Activated naive CD8-positive, alpha-beta T cell treated with anti-CD3 and anti-CD28 coated beads for 36 hours (primary cell): ENCODE measurements around the gene MPZL1. TPM values are rescaled to one million over a fixed set of nuclear protein-coding genes. Genes with fewer than 3 reads are reported as not detected.
"Not testable (repeated sequence)": the region's sequence is repeated elsewhere in the genome, so short reads cannot be mapped to it uniquely, and the experiment has no call there.

ENCODE experiments used
- DNase-seq: peaks from one replicate; pipeline ENCODE4 v3.0.0; 2021
- H3K27ac Mint-ChIP-seq: one replicate; pipeline ENCODE4 v1.8.0; 2022; ENCODE audit warnings: mild to moderate bottlenecking, moderate library complexity, mixed read lengths
- H3K27me3 Mint-ChIP-seq: one replicate; pipeline ENCODE4 v1.8.0; 2022; ENCODE audit warnings: mild to moderate bottlenecking, mixed read lengths
- H3K36me3 Mint-ChIP-seq: one replicate; pipeline ENCODE4 v1.8.0; 2021; ENCODE audit warnings: mild to moderate bottlenecking, mixed read lengths
- H3K4me1 Mint-ChIP-seq: one replicate; pipeline ENCODE4 v1.8.0; 2021; ENCODE audit warnings: mixed read lengths
- H3K4me3 Mint-ChIP-seq: one replicate; pipeline ENCODE4 v1.8.0; 2022; ENCODE audit warnings: mild to moderate bottlenecking, moderate library complexity, mixed read lengths
- H3K9me3 Mint-ChIP-seq: one replicate; pipeline ENCODE4 v1.8.0; 2022; ENCODE audit warnings: mixed read lengths
- total RNA-seq, 2 experiments: library from RNA; stranded (reverse); gene quantifications; one replicate each; pipeline ENCODE4 v1.2.3, GENCODE V29; 2021

Gene MPZL1
- total RNA-seq, 2 experiments from 2014 or later: 15.9 to 17.3 TPM

GRCh38 chr1:167829868-167830267, 108.1 kb downstream of the MPZL1 start:
- peaks cover 5% of the 10 kb centered on the region for H3K27me3 Mint-ChIP-seq

GRCh38 chr1:167830668-167831067, 108.9 kb downstream of the MPZL1 start:
- not testable (repeated sequence) for H3K27me3 Mint-ChIP-seq, H3K9me3 Mint-ChIP-seq, DNase-seq, H3K4me1 Mint-ChIP-seq, H3K36me3 Mint-ChIP-seq, H3K4me3 Mint-ChIP-seq, H3K27ac Mint-ChIP-seq

More at GRCh38 chr1:167829868-167830267, 108.1 kb downstream of the MPZL1 start:
- Mint-ChIP-seq H3K4me1 (peaks cover 3% of the 10 kb centered on the region), H3K9me3 (no peaks in the 10 kb centered on the region), H3K4me3 (no peak overlapping the region), H3K36me3 (no peaks in the 10 kb centered on the region), H3K27ac (no peak overlapping the region)
- no peak for DNase-seq

- peaks cover 5% of the 10 kb centered on the region for H3K27me3 Mint-ChIP-seq
- no peak for DNase-seq
- peaks cover 7% of the 10 kb centered on the region for H3K4me1 Mint-ChIP-seq
- no peaks in the 10 kb centered on the region for H3K9me3 Mint-ChIP-seq
- H3K27ac Mint-ChIP-seq: no peak overlapping the region
- H3K4me3 Mint-ChIP-seq: no peak overlapping the region
- H3K36me3 Mint-ChIP-seq: no peaks in the 10 kb centered on the region
Measured at GRCh38 chr1:167832693-167833092, 110.9 kb downstream of the MPZL1 start.

- Mint-ChIP-seq H3K4me3 (no peak overlapping the region), H3K9me3 (no peaks in the 10 kb centered on the region), H3K36me3 (no peaks in the 10 kb centered on the region), H3K27me3 (peaks cover 5% of the 10 kb centered on the region), H3K27ac (no peak overlapping the region), H3K4me1 (peaks cover 7% of the 10 kb centered on the region)
- no peak for DNase-seq
Measured at GRCh38 chr1:167833904-167834303, 112.1 kb downstream of the MPZL1 start.

- H3K9me3 Mint-ChIP-seq: no peaks in the 10 kb centered on the region
- no peaks in the 10 kb centered on the region for H3K36me3 Mint-ChIP-seq
- H3K27ac Mint-ChIP-seq: no peak overlapping the region
- H3K4me3 Mint-ChIP-seq: no peak overlapping the region
- H3K4me1 Mint-ChIP-seq: peaks cover 4% of the 10 kb centered on the region
- H3K27me3 Mint-ChIP-seq: no peaks in the 10 kb centered on the region
- no peak for DNase-seq
Measured at GRCh38 chr1:167836197-167836596, 114.4 kb downstream of the MPZL1 start.

- Mint-ChIP-seq H3K4me3 (no peak overlapping the region), H3K36me3 (no peaks in the 10 kb centered on the region), H3K4me1 (peaks cover 4% of the 10 kb centered on the region), H3K9me3 (no peaks in the 10 kb centered on the region), H3K27me3 (no peaks in the 10 kb centered on the region), H3K27ac (no peak overlapping the region)
- no peak for DNase-seq
Measured at GRCh38 chr1:167837326-167837725, 115.5 kb downstream of the MPZL1 start.

- no peak overlapping the region for H3K4me3 Mint-ChIP-seq
- no peaks in the 10 kb centered on the region for H3K36me3 Mint-ChIP-seq
- DNase-seq: no peak
- no peak overlapping the region for H3K27ac Mint-ChIP-seq
- H3K9me3 Mint-ChIP-seq: no peaks in the 10 kb centered on the region
- H3K27me3 Mint-ChIP-seq: no peaks in the 10 kb centered on the region
- peaks cover 4% of the 10 kb centered on the region for H3K4me1 Mint-ChIP-seq
Measured at GRCh38 chr1:167839009-167839408, 117.2 kb downstream of the MPZL1 start.

Other genes starting within 250 kb of the MPZL1 start
- gene CD247, start 203.5 kb upstream of the MPZL1 start, total RNA-seq: 100 to 1,000 TPM; 166 TPM
- 10 to 100 TPM; 11.2 to 11.3 TPM for gene CREG1, start 168.2 kb upstream of the MPZL1 start, total RNA-seq
- 10 to 100 TPM; 56.4 to 58.2 TPM for gene RCSD1, start 91.8 kb upstream of the MPZL1 start, total RNA-seq
- gene ADCY10, start 192.2 kb downstream of the MPZL1 start, total RNA-seq: not detected
- gene DCAF6, start 214.7 kb downstream of the MPZL1 start, total RNA-seq: 10 to 100 TPM; 23.3 to 24.3 TPM
- 10 to 100 TPM; 61.1 to 61.6 TPM for gene MPC2, start 215.1 kb downstream of the MPZL1 start, total RNA-seq